Right ventricle myocardium inferior (tissue), 1 donor: ENCODE data around the gene PLLP. TPM values are rescaled to one million over a fixed set of nuclear protein-coding genes. Genes with fewer than 3 reads are reported as not detected.

Experiments
- ATAC-seq: fragments of 200-7000 bp; cut with Tn5 transposase; one replicate; pipeline ENCODE4 v1.9.1; 2020; ENCODE audit warnings: mild to moderate bottlenecking, moderate library complexity
- DNase-seq: peaks from one replicate; pipeline ENCODE4 v3.0.0; 2021; ENCODE audit errors: missing footprints
- intact Hi-C: fragments of 100-400 bp; cut with DNase I; formaldehyde crosslinking; loops from one replicate; pipeline ENCODE4 v1.11.0; 2022
- long read RNA-seq: library from polyadenylated mRNA; unstranded; transcript quantifications from one replicate; pipeline ENCODE4 v2.0.0, GENCODE V29; 2021
- total RNA-seq: library from RNA; stranded (reverse); fragmentation: NEBNext Ultra II Directional; extraction: Animal tissue kit (Norgen Biotek cat#: 25700); gene quantifications from one replicate; pipeline ENCODE4 v1.2.1, GENCODE V29; 2021
- donor health status: DM: no; HTN: yes; CAD: no; lungs with severe emphysema.

PLLP gene, protein sequence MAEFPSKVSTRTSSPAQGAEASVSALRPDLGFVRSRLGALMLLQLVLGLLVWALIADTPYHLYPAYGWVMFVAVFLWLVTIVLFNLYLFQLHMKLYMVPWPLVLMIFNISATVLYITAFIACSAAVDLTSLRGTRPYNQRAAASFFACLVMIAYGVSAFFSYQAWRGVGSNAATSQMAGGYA
- 3.4 TPM for total RNA-seq
- long read RNA-seq, full-length matches to known transcripts = 3 of 4 reads
- long read RNA-seq, partial matches to known transcripts = 0 of 4 reads
- long read RNA-seq, other reads (novel, unspliced or antisense) = 1 of 4 reads

DNA sequence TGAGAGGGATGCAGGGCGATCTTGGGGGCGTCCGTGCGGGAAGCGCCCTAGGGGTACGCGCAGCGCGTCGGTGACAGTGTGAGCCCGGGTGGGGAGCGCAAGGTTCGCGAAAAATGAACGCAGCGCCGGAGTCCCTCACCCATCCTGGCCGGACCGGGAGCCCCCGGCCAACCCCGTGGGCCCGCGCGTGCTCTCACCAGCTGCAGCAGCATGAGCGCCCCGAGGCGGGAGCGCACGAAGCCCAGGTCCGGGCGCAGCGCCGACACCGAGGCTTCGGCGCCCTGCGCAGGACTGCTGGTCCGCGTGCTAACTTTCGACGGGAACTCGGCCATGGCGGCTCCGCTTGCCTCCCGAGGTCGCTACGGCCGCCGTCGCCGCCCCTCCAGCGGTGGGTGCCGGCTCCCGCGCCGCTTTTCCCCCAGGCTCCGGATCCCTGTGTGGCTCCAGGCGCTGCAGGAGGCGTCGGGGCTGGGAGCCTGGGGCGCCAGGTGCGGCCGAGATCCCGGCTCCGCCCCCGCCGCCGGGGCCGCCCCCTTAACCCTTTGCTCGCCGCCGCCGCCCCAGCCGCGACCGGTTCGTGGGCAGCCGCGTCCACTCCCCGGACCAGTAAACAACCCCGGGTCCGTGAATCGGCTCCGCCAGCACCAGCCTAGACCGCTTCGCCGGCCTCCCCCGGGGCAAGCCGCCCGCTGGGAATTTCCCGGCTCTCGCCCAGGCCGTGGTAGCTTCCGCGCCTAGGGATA, at the start of gene PLLP:
Gene PLLP, minus strand, starts transcription at position 464 of the 743 bp plus-strand sequence. Its CDS starts 132 bp downstream, at position 332.
- ATAC-seq = peak; percentile 68
- intact Hi-C loops = no loop called here
- DNase-seq = peak; percentile 73

DNA sequence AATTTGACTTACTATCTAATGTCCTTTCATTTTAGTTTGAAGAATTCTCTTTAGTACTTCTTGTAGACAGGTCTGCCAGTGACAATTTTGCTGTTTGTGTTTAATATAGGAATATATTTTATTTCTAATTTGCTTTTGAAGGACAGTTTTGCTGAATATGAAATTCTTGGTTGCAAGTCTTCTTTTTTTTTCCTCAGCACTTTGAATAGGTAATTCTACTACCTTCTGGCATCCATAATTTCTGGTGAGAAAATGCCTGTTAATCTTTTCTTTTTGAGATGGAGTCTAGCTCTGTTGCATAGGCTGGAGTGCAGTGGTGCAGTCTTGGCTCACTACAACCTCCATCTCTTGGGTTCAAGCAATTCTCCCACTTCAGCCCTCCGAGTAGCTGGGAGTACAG, 48.9 kb upstream of the PLLP start:
- no peak for DNase-seq
- intact Hi-C loops = no loop called here
- no peak for ATAC-seq

DNA sequence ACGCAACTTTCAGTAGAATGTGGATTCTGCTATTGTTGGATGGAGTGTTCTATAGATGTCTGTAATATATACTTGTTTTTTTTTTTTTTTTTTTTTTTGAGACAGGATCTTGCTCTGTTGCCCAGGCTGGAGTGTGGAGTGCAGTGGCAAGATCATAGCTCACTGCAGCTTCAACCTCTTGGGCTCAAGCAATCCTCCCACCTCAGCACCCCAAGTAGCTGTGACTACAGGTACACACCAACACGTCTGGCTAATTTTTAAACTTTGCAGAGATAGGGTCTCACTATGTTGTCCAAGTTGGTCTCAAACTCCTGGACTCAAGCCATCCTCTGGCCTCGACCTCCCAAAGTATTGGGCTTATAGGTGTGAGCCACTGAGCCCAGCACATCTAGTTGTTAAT, 46.9 kb upstream of the PLLP start:
- ATAC-seq (no peak), DNase-seq (no peak)
- intact Hi-C loops = no loop called here

DNA sequence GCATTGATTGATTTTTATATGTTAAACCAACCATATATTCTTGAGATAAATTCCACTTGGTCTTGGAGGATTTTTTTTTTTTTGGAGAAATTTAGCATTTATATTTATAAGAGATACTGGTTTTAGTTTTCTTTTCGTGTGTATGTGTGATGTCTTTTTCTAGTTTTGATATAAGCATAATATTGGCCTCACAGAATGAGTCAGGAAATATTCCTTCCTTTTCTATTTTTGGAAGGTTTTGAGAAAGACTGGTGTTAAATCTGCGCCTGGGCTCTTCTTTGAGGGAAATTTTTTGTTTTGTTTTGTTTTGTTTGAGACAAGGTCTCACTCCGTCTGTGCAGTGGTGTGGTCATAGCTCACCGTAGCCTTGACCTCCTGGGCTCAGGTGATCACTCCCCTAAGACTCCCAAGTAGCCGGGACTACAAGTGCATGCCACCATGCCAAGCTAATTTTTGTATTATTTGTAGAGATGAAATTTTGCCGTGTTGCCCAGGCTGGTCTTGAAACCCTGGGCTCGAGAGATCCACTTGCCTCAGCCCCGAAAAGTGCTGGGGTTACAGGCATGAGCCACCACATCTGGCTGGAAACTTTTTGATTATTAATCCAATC, 45.4 kb upstream of the PLLP start:
- DNase-seq (no peak), ATAC-seq (no peak)
- intact Hi-C loops = no loop called here

DNA sequence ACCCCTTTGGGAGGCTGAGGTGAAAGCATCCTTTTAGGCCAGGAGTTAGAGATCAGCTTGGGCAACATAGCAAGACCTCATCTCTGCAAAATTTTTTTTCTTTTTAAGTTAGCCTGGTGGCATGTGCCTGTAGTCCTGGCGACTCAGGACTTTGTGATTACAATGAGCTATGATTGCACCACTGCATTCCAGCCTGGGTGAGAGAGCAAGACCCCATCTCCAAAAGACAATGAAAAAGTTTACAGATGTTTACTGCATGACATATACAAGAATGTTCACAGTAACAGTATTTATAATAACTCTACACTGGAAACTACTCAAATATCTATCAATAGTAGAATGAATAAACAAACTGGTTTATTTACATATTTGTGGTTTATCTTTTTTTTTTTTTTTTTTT, 41.0 kb upstream of the PLLP start:
- ATAC-seq (no peak), DNase-seq (no peak)
- intact Hi-C loops = no loop called here

DNA sequence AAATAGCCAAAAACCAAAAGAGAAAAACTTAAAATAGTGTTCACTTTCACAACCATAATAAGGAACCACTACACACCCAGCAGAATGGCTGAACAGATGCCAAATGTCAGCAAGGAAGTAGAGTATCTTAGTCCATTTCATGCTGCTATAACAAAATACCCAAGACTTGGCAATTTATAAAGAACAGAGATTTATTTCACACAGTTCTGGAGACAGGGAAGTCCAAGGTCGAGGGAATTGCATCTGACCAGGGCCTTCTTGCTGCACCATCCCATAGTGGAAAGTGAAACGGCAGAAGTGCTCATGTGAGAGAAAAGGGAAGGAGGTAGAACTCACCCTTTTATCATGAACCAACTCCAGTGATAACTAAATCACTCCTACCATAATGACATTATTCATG, 40.3 kb upstream of the PLLP start:
- intact Hi-C loops = no loop called here
- ATAC-seq = no peak
- no peak for DNase-seq

DNA sequence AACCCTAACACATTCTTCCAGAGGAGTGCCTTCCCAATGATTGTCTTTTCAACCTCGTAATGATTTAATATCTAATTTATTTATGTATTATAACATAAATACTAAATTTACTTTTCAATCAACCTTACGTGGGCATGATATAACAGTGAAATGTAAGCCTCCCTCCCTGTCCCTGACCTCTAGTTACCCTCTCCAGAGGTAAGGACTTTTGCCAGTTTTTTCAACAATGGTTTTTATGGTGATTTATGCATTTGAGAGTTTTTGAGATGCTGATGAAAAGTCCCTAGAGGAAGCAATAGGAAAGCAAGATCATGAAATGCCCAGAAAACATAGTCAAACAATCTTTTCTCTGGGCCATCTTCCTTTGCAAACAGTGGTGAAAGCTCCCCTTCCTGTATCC, 35.2 kb upstream of the PLLP start:
- DNase-seq (no peak), ATAC-seq (no peak)
- intact Hi-C loops = no loop called here

DNA sequence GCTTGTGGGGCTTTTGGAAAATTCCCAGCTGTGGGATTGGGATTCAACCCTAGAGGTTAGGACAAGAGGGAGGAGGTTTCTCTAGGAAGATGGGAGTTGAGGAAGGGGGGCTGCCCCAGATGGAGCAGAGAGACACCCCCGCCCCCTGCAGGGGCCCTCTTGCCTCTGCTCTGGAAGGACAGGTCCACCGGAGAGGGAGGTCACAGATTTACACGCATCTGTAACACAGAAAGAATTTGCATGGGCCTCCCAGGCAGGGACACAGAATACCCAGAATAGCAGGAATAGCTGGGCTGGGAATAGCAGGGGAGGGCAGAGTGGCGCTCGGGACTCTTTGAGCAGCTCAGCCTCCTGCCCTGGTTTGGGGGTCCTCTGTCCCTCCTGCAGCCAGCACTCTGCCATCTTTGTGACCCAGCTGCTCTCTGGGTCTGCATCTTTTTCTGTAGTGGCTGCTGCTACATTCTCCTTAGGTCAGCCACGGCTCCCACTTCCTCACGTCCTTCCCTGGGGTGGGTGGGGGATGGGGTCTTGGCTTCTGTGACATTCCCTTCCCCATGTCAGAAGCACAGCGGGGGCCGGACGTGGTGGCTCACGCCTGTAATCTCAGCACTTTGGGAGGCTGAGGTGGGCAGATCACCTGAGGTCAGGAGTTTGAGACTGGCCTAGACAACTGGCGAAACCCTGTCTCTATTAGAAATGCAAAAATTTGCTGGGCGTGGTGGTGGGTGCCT, 33.9 kb upstream of the PLLP start:
- intact Hi-C loops = no loop called here
- ATAC-seq = peak; percentile 54
- no peak for DNase-seq

DNA sequence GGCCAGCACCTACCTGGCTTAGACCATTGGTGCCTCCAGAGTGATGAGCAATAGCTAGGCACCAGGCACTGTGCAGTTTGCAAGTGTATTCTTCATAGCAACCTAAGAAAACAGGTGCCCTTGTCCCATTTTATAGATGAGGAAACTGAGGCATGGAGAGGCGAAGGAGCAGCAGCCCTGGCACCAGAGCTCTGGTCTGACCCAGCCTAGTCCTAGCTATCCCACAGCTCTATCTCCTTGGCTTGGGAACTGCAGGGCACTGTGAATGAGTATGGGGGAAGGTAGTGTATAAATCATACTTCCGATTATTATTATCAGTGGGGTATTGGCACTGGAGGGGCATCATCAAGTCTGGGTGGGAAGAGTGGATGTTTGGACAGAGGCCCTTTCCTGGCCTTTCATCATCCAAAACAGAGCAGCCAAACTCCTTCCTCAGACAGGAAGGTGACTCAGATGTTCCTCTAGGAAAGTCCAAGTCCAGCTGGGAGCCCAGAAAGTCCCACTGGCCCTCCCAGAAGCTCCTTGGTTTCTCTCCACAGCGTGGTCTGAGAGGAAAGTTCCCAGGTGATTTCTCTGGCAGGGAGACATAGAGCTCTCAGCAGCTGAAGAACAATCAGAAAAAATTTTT, 32.0 kb upstream of the PLLP start:
- no peak for ATAC-seq
- intact Hi-C loops = no loop called here
- DNase-seq = no peak

DNA sequence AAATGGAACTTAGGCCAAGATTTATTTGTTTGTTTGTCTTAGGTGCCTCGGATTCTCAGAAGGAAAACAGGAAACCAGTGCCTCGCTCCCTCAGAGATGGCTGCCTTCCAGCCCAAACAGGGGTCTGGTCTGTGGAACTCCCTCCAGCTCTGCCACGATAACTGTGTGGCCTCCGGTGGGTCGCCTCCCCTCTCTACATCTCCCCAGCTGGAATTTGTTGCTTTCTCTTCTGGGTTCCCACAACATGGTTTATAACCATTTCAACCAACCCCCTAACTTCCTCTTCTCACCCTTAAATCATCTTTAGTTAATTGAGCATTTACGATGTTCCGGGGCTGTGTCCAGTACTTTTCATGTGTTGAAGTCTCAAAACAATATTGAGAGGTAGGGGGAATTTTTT, 30.9 kb upstream of the PLLP start:
- ATAC-seq (no peak), DNase-seq (no peak)
- intact Hi-C loops = no loop called here

DNA sequence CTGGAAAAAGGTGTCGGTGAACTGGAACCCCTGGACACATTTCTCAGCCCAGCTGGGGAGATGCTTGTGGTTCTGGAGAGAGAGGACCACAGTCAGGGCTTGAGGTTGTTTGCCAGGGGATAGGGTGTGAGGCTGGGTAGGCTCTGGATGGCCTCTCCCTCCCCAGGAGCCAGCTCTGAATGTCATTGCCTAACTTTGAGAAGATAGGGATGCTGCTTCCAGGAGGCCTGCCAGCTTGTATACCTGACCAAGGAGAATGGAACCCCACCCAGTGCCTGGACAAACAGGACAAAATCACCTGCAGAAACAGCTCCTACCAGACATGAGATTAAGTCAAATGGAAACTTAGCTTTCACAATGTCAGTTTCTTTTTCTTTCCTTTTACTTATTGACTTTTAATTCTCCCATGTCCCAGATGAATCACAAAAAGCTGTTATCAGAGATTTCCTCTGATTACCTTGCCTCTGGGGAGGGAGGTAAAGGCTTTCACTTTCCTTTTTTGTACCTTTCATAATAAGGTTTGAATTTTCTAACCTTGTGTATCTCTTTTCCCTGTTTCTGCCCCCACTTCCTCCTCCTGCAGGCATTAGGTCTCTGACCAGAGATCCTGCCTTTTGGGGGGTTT, 29.8 kb upstream of the PLLP start:
- ATAC-seq (no peak), DNase-seq (no peak)
- intact Hi-C loops = no loop called here

DNA sequence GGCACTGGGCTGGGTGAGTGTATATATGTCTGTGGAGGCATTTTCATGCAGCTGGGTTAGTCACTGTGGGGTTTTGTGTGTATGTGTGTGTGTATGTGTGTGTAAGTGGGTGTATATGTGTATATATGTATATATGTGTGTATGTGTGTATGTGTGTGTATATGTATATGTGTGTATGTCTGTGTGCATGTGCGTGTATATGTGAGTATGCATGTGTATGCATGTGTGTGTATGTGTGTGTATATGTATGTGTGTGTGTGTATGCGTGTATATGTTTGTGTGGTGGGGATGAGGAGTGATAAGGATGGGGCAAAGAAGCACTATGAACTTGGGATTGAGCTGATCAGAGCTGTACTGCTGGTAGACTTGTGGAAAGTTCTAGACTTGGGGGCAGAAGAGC, 29.0 kb upstream of the PLLP start:
- no peak for ATAC-seq
- no peak for DNase-seq

DNA sequence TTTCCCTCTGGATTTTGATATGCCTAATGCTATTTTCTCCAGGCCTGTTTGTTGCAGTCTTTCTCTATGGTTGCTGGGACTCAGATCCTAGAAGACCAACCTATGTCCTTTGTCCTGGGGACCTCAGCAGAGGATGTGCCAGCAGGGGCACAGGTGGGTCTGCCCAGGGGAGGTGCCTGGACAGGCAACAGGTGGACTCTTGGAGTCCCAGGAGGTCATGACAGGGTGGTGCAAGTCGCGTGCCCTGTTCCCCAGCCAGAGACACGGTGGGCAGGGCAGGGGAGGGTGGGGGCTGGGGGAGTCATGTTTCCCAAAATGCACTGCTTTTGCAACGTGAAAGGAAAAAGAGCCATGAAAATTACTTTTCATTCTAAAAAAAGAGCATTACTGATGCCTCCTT, 26.3 kb upstream of the PLLP start:
- DNase-seq (no peak), ATAC-seq (no peak)
- intact Hi-C loops = no loop called here

More for the DNA sequence above, 29.0 kb upstream of the PLLP start:
- intact Hi-C loops = no loop called here

DNA sequence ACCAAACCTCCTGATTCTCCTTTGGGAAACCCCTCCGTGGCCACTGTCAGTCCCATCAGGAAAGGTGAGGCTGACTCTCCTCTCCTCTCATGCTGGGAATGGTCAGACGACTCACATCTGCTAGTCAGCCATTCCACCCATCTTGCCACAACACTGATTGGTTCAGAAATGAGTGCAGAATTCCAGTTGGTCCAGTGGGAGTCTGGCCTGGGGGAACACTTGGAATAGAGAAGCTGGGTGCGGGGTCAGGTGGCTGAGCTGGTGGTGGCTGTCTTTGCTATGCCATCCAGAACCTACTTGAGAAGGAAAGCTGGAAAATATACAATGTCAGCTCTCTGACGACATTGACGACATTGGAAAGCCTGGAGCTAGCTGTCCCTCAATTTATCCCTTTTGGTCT, 23.6 kb upstream of the PLLP start:
- intact Hi-C loops = no loop called here
- no peak for DNase-seq
- ATAC-seq = no peak

DNA sequence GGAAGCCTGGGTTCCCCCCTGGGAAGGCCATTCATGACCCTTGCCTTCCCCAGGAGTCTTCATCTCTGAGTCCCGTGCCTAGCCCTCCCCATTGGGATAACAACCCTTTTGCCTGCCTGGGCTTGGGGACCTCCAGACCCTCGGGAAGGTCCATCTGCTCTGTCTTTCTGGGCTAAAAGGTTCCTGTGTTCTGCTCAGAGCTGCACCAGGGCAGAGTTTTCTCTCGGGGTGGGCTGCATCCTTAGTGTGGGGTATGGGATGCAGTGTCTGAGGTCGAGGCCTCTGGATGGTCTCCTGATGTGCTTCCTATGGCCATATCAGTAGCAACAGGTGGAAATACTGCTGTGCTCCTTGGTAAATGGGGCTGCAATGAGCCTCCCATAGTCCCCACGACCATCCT, 22.9 kb upstream of the PLLP start:
- ATAC-seq = no peak
- intact Hi-C loops = no loop called here
- no peak for DNase-seq

DNA sequence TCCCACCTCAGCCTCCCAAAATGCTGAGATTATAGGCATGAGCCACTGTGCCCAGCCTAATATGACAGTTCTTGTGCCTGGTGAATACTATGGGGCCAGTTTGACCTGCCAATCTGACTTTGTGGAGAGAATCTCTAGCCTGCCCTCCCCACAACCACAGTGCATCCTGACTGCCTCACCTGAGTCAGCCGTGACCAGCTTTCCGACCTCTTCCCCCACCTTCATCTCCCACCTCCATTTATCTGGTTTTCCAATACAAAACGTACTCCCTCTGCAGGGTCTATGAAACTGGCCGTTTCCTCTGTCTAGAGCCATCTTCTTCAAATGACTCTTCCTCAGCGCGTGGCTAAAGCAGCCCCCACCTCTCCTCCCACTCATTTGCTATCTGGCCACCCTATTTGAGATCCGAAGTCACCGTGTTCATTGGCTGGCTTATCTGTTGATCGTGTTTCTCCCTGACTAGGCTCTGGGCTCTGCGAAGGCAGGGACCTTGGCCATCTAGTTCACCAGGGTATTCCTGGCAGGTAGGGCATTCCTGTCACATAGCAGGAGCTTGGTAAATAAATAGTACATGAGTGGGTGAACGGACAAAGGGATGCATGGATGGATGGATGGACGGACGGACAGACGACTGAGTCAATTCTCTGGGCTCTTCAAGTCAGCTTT, 22.3 kb upstream of the PLLP start:
- intact Hi-C loops = no loop called here
- ATAC-seq (no peak), DNase-seq (no peak)

DNA sequence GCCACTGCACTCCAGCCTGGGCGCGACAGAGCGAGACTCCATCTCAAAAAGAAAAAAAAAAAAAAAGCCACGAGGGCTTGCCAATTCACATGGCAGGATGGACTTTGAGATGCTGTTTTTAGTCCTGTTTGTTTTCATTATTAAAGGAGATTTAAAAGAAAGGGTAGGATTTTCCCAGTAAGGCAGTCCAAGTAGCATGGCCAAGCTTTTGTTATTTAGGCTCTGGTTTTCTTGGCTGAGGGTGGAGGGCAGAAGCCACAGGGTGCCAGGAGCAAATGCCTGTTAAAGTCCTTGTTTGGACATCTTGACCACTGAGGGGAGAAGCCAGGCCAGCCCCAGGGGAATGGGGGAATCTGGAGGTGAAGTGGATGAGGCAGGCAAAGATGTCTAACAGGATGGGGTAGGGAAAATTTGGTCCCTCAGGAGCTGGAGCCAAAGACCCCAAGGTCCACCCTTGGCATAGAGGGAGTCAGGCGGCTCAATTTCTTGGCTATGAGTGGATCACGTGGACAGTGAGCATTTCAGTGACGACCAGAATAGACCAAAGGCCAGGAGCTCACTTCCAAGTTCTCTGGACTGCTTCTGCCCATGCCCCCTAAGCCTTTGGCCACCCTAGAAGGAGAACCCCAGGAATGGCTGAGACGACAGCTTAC, 20.8 kb upstream of the PLLP start:
- ATAC-seq = no peak
- no peak for DNase-seq
- intact Hi-C loops = no loop called here
